GM18520 (cell line): ENCODE measurements around the gene KRT85.
"Not testable (repeated sequence)": the region's sequence is repeated elsewhere in the genome, so short reads cannot be mapped to it uniquely, and the experiment has no call there.

Experiments
- ATAC-seq: cut with Tn5 transposase; IDR thresholded peaks from one replicate; pipeline ENCODE4 v1.9.1; 2021; ENCODE audit not compliant: unreplicated experiment

The KRT85 gene

DNA sequence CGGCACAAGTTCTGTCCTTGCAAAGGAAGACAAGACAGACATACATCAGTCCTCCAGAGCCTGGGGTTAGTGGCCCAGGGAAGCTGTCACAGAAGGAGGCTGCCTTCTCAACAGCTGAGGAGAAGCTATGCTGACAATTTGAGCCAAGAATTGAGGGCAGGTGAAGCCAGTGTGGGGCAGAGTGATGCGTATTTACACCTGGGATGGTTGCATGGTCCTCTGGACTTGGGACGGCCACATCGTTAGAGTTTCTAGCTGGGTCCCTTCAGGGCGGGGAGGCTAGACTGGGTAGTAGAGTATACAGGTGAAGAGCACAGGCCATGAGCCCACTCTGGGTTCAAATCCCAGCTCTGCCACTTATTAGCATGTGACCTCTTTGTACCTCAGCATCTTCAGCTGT is 16.5 kb downstream of the KRT85 start:
- no peak for ATAC-seq

DNA sequence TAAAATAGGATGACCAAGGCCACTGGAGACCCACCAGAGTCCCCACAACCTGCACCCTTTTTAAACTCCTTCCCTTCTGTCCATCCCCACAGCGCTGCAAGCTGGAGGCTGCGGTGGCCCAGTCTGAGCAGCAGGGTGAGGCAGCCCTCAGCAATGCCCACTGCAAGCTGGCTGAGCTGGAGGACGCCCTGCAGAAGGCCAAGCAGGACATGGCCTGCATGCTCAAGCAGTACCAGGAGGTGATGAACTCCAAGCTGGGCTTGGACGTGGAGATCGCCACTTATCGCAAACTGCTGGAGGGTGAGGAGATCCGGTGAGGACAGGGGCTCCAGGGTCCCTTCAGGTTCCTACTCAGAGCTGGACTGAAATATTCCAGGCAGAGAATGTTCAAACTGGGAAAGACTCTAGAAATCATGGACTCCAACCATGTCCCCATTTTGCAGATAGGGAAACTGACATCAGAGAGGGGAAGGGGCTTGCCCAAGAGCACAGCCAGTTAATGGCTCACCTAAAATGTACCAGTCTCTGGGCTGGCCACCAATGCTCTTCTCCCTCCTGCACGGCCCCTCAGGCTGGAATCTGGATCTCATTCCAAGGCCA is 17.2 kb downstream of the KRT85 start:
- ATAC-seq: no peak

DNA sequence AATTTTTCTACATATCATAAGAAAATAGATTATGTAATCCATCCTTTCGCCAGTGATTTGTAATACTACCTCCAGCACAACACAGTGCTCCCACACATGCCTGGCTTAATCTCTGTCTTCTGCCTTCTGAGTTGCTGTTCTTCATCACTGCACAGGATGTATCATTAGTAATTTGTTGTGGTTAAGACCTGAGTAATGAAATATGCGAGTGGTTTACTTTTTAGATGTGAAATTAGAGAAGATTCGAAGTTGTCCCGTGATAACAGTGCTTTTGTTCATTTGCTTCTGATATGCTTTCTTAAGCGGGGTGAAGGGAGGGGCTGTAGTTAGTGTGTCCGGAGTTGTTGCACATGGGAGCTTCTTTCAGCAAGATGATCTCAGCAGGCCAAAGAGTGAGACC is 18.1 kb downstream of the KRT85 start:
- ATAC-seq: no peak

DNA sequence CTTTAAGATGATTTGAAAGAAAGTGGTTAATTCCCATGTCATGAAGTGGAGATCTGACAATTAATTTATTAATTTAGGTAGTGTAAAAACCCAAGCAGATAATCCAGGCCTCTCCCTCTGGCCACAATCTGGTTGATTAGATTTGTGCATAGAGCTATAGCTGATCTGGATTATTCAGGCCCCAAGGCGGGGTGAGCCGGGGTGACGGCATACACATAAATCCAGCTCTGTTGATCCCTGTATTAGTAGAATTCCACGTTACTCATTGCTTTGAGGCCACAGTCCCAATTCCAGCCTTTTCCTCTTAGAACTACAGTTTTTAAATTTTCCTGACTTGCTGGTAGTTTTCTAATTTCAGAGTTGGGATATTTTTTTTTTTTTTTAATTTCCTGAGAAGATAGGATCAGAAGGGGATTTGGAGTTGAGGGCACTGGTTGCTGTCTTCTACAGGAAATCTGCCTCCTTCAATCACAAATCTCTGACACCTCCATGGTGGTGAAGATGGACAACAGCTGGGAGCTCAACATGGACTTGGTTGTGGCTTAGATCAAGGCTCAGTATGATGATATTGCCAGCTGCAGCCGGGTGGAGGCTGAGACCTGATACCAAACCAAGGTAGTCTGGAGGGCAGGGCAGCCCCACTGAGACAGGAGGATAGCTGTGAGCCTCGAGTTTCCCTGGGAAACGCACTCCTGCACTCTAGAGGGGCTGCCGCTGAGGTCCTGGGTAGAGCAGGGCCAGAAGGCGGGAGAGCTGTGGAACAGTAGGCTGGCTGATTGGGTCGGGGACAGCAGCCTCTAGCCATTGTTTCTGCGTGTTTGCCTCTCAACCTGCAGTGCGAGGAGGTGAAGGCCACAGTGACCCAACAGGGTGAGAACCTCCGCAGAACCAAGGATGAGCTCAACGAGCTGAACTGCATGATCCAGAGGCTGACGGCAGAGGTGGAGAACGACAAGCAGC is 19.4 kb downstream of the KRT85 start:
- ATAC-seq: no peak

DNA sequence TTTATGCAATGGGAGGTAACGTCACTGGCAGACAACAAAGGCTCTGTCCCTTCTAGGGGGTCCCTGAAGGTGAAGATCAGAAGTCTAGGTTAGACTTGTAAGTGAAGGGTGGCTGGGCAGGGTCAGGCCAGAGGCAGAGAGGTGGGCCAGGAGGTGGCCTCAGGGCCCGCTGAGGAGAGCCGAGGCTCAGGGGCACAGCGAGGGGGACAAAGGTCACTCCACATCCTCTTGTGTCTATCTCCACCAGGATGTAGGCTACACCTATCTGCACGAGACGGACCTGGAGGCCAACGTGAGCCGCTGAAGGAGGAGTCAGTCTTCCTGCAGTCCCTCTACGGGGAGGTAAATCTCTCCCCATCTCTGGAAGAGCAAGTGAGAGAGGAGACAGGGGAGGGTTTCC is 20.3 kb downstream of the KRT85 start:
- ATAC-seq: no peak

DNA sequence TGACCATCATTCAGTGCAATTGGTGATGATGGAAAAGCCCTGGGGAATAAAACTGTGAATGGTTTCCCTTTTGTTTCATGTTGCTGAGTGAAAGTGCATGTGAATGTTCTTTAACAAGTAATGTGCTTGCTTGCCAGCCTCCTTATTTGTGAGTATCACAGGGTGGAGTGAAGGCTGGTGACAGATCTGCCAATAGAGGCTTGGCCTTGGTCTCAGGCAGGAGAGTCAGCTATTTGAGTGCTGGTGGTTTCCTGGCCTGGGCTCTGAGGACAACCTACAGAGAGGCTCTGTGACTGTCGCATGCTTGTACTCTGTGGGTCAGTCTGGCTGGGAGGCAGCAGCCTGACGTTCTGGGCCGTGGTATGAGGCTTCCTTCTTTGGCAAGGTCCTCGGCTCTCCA is 20.7 kb downstream of the KRT85 start:
- no peak for ATAC-seq

DNA sequence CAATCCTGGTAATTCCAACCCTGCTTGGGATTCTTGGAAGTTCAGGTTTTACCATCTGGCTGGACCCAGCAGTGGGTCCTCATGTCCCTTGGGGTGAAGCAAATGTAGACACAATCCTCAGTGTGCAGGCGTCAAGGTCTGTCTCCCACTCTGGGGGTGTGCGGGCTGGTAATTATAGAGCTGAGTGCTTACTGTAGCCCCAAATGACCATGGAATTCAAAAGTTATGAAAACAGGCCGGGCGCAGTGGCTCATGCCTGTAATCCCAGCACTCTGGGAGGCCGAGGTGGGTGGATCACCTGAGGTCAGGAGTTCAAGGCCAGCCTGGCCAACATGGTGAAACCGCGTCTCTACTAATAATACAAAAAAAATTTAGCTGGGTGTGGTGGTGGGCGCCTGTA is 22.2 kb downstream of the KRT85 start:
- ATAC-seq: not testable (repeated sequence)

DNA sequence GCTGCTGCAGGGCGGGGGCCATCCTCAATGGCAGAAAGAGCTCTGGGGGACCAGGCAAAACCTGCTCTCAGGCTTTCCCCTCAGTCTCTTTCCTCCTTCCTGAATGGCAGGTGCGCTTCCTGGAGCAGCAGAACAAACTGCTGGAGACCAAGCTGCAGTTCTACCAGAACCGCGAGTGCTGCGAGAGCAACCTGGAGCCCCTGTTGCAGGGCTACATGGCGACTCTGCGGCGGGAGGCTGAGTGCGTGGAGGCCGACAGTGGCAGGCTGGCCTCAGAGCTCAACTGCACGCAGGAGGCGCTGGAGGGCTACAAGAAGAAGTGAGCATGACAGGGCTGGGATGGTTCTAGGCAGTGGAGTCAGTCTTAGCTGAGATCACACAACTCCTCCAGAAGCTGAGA is 23.2 kb downstream of the KRT85 start:
- ATAC-seq: no peak

DNA sequence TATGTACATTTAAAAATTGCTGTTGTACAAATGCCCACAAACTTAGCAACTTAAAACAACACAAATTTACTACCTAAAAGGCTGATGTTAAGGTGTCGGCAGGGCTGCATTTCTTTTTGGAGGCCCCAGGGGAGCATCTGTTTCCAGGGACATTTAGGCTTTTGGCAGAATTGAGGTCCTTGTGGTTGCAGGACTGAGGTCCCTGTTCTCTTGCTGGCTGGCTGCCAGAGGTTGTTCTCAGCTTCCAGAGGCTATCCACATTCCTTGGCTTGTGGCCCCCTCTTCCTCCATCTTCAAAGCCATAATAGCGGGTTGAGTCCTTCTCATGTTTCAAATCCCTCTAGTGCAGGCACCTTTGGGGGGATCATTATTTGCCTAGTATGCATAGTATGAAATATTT is 23.7 kb downstream of the KRT85 start:
- ATAC-seq: no peak

DNA sequence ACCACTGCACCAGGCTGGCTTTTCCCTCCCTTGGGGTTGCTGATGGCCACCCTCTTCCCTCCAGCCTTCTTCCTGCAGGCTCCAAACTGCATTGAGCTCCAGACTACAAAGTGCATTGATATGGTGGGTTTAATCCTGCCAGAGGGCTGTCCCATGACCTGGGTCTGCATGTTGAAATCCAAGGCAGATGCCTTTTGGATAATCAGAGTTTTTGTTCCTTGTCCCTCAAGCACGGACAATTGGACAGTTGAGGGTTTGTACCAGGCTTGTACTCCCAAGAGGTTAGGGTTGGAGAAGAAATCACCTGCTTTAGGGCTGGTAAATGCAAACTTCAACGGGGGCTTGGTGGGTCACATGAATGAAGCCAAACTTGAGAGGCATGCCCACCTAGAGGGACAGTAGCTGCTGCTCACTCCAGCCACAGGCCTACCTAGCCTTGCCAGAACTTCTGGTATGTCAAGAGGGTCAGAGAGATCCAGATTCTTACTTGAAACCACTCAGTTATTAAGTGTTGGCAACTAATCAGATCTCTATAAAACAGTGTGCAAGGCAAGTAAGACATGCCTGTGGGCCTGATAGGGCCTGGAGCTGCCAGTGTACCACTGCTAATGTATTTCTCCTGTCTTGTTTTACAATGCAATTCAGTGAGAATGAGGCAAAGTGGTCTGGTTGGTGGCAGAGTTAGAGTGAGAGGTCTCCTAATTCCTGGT is 24.3 kb downstream of the KRT85 start:
- ATAC-seq: no peak

DNA sequence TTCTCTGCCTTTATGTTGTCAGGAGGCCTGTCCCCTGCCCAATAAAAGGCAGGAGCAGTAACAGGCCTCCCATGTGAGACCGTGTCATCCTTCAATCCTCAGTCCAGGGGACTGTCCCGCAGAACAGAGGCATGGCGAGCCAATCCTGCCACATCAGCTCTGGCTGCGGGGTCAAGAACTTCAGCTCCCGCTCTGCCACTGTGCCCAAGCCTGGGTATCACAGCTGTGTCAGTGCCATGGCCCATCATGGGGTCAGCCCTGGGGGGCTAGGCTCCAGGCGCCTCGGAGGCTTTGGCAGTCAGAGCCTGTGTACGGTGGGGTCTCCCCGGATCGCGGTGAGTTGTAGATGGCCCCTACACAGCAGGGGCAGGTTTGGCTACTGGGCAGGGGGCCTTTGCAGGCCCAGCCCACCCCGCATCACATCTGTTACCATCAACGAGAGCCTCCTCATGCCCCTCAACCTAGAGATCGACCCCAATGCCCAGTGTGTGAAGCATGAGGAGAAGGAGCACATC is 26.2 kb downstream of the KRT85 start:
- ATAC-seq: no peak

DNA sequence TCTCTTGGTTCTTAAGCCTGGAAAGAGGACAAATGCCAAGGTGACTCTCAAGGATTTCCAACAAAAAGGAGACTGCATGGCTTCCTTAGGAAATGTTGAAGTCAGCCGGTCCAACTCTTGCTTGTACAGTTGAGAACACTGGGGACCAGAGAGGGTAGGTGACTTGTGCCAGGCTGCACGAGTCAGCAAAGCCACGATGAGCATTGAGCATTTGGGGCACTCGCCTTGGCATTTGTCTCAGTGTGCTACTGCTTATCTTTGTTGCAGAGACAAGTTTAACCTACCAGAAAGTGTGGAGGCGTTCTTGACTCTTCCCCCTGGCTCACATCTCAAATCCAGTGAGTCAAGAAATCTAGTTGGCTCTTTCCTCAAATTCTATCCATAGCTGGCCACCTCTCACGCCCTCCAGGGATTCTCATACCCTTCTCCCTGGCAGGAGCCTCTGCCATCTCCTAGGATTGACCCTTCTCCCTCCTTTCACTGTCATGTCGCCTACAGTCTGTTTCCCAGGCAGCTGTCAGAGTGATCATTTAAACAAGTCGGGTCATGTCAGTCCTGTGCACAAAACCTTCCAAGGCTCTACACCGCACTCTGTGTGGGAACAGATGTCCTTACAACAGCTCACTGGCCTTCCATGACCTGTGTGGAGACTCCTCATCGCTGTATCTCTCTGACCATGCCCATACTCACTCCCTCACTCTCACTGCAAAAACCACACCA is 28.9 kb downstream of the KRT85 start:
- ATAC-seq: no peak

DNA sequence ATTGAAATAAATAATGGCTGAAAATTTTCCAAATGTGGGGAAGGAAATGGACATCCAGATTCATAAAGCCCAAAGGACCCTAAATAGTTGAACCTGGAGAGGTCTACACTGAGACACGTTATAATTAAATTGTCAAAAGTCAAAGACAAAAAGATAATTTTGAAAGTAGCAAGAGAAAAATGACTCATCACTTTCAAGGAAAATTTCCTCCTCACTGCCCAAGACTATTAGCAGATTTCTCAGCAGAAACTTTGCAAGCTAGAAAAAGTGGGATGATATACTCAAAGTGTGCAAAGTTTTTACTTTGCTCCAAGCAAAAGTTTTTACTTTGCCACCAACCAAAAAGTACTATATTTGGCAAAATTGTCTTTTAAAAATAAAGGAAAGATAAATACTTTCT is 30.2 kb downstream of the KRT85 start:
- ATAC-seq: no peak

DNA sequence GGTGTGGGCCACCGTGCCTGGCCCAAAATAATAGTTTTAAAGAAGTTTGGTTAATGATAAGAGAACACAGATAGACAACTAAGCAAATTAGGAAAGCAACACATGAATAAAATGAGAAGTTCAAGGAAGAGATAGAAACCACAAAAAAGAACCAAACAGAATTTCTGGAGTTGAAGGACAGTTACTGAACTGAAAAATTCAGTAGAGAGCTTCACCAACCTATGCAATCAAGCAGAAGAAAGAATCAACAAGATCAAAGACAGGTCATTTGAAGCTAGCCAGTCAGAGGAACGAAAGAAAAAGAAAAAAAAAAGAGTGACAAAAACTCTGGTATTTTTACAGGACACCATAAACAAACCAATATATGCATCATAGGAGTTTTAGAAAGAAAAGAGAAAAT is 30.6 kb downstream of the KRT85 start:
- no peak for ATAC-seq

DNA sequence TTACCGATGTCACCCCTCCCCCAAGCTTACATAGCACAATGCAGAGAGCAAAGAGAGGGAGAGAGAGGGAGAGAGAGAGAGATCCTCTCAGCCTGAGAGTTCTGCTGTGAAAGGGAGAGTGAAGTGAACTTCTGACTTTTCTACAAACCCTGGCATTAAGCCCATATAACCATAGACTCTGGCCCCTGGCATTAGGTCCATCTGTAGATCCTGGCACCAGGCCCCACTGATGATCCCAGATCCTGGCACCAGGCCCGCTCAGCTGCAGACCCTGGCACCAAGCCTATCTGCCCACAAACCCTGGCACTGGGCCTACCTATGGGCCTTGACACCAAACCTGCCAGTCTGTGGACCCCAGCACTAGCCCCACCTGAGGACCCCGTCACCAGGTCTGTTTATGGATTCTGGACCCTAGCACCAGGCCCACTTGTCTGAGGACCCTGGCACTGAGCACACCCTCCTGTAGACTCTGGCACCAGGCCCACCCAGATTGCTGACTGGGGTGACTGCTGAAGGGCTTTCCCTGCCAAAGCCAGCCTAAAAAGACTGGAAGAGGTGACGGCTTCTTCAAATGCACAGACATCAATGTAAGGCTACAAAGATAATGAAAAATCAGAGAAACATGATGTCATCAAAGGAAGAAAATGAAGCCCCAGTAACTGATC is 31.6 kb downstream of the KRT85 start:
- ATAC-seq: no peak

DNA sequence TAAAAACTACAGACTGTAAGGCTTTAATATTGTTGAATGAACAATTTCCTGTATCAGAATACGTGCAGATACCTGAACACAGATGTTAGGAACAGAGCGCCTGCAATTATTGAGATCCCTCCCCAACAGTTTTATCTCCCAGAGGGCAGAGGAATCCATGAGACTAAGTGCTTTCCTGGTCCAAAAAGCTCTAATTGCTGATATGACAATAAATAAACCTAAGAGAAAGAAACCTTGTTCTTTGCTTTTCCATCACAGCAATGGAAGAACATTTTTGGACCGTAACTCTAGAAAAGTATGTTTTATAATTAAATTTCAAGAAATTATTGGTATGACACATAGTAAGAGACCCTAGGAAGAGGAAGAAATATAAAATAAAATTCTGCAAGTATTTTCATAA is 33.1 kb downstream of the KRT85 start:
- no peak for ATAC-seq

DNA sequence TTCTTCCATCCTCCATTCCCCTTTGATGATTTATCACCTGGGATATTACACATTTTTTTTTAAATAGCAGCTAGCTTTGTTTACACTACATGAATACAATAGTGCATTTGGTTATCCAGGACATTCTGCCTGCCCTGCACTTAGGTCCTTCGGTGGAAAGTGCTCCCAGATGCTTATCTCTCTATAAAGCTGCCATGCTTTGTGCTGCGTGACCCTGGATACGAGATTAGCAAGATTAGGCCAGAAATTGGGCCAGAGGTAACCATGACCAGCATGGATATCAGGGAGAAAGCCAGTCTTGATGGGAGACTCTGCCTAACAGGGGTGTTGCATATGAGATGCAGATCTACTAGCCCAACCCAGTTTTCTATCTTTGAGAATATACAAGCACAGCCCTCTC is 34.0 kb downstream of the KRT85 start:
- no peak for ATAC-seq

DNA sequence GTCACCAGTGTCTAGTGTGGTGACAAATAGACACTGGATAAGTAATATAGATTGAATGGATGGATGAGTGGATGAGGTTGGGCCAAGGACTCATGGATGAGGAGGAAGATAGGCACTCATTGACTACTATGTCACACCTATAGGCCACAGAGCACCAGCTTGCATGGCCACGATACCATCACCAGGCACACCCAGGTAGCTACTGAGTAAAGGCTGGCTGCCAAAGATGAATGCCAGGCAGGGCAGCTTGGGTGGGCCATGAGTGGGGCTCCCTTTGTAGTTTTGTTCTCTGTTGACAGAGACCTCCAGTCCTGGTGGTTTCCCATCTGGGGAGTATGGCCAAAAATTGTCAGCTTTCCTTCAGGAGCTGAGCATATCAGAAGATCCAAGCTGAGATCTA is 34.9 kb downstream of the KRT85 start:
- no peak for ATAC-seq

DNA sequence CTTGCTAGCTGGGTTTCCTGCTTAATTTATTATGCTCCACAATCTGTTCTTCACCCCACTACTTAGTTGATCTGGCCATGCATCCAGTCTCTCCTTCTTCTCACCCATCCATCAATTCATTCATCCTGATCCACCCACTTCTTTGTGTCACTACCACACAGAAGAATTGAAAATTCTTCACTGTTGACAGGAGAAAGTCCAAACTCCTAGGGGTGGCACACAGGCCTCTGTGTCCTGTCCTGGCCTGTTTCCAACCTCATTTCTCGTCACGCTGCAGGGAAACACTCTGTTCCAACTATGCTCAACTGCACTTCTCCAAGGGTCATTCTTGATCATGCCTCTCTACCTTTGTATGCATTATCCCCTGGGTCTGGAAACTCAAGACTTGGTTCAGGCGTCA is 35.4 kb downstream of the KRT85 start:
- ATAC-seq: no peak

DNA sequence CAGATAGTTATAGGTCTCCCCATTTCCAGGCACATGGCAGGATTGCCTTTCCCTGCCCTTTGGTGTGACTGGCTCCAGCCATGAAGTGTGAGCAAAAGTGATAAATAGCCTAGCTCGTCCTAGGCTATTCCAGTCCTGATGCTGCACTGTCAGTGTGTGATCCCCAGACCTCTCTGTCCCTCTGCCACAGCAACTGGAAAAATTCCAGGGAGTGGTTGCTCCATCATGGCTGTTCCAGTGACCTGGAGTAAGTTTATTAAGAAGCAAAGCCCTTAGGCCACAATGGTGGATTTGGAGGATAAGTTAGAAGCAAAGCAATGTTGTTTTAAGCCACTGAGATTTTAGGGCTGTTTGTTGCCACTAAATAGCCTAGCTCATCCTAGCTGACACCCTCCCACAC is 36.2 kb downstream of the KRT85 start:
- no peak for ATAC-seq
